Nephron progenitor cell (in vitro differentiated cells): Measurements from ENCODE around the gene RPF1.

ENCODE experiments used
- DNase-seq: peaks from one replicate; pipeline ENCODE4 v3.0.0; 2021
- H3K27ac Mint-ChIP-seq: 2 replicates; pipeline ENCODE4 v1.8.0; 2021; ENCODE audit warnings: mild to moderate bottlenecking, moderate library complexity, mixed read lengths
- H3K27me3 Mint-ChIP-seq: 2 replicates; pipeline ENCODE4 v1.8.0; 2021; ENCODE audit warnings: mild to moderate bottlenecking, low read depth, mixed read lengths; ENCODE audit not compliant: poor library complexity
- H3K36me3 Mint-ChIP-seq: 2 replicates; pipeline ENCODE4 v1.8.0; 2021; ENCODE audit warnings: low read depth, mixed read lengths
- H3K4me1 Mint-ChIP-seq: 2 replicates; pipeline ENCODE4 v1.8.0; 2021; ENCODE audit warnings: mixed read lengths
- H3K4me3 Mint-ChIP-seq: 2 replicates; pipeline ENCODE4 v1.8.0; 2021; ENCODE audit warnings: mild to moderate bottlenecking, moderate library complexity, mixed read lengths
- H3K9me3 Mint-ChIP-seq: 2 replicates; pipeline ENCODE4 v1.8.0; 2021; ENCODE audit warnings: mild to moderate bottlenecking, moderate library complexity, mixed read lengths
- CTCF ChIP-seq: fragments of 200-600 bp; sonication (generic); IDR thresholded peaks from 2 replicates; pipeline ENCODE4 v1.5.0; 2021; ENCODE audit warnings: antibody characterized with exemption

The RPF1 gene

DNA sequence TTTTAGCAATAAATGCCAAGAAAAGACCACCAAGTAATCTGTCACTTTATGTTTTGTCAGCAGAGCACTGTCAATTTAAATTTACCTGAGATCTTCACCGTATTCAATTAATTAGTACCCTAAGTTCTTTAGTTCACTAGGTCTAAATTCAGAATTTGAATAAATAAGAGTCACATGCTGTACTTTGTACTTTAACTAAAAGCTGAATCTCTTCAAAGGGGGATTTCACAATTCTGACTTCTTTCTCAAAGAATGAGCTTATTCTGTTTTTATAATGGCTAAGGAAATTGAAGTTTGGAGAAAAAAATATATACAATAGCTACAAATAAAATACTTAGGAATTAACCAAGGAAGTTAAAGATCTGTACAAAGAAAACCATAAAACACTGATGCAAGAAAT, 29.4 kb downstream of the RPF1 start:
- peaks cover 38% of the 10 kb centered on the region for H3K9me3 Mint-ChIP-seq
- H3K27ac Mint-ChIP-seq, result no peak overlapping the region
- peaks cover 32% of the 10 kb centered on the region for H3K36me3 Mint-ChIP-seq
- H3K4me3 Mint-ChIP-seq, result peak overlapping the region; percentile 61
- no peaks in the 10 kb centered on the region for H3K27me3 Mint-ChIP-seq
- H3K4me1 Mint-ChIP-seq, result peaks cover 21% of the 10 kb centered on the region
- TF ChIP-seq CTCF, result no peak
- no peak for DNase-seq

- Mint-ChIP-seq H3K4me1 (peaks cover 16% of the 10 kb centered on the region), H3K9me3 (peaks cover 38% of the 10 kb centered on the region), H3K27ac (no peak overlapping the region), H3K36me3 (peaks cover 31% of the 10 kb centered on the region), H3K27me3 (no peaks in the 10 kb centered on the region), H3K4me3 (no peak overlapping the region)
- TF ChIP-seq CTCF, result no peak
- DNase-seq, result no peak
These were observed 30.0 kb downstream of the RPF1 start for GRCh38 chr1:84509029-84509428.

DNA sequence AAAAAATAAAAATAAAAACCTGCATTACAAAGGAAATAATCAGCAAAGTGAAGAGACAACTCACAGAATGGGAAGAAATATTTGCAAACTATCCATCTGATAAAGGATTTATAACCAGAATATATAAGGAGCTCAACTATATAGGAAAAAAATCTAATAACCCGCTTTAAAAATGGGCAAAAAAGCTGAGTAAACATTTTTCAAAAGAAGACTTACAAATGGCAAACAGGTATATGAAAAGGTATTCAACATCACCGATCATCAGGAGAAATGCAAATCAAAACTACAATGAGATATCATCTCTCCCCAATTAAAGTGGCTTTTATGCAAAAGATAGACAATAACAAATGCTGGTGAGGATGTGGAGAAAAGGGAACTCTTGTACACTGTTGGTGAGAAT, 31.1 kb downstream of the RPF1 start:
- Mint-ChIP-seq H3K27ac (no peak overlapping the region), H3K4me3 (no peak overlapping the region), H3K9me3 (peaks cover 38% of the 10 kb centered on the region), H3K27me3 (no peaks in the 10 kb centered on the region), H3K36me3 (peaks cover 31% of the 10 kb centered on the region), H3K4me1 (peaks cover 9% of the 10 kb centered on the region)
- no peak for TF ChIP-seq CTCF
- no peak for DNase-seq

GRCh38 chr1:84510668-84511067, 31.6 kb downstream of the RPF1 start:
- Mint-ChIP-seq H3K9me3 (peaks cover 38% of the 10 kb centered on the region), H3K4me1 (peaks cover 9% of the 10 kb centered on the region), H3K27me3 (no peaks in the 10 kb centered on the region), H3K27ac (no peak overlapping the region), H3K36me3 (peaks cover 31% of the 10 kb centered on the region), H3K4me3 (no peak overlapping the region)
- DNase-seq, result no peak
- no peak for TF ChIP-seq CTCF

DNA sequence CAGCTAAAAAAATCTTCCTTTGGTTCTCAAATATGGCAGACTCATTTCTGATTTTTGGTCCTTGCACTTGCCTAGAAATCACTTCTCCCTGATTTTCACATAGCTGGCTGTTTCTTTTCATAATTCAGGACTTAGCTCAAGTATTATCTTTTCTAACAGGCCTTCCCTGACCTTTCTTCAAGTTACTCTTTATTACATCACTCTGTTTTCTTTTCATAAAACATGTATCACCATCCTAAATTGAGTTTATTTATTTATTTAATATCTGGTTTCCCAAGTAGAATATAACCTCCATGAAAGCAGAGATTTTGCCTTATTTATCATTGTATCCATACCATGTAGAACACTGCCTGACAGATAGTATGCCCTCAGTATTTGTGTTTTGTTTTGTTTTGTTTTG, 45.5 kb downstream of the RPF1 start:
- Mint-ChIP-seq H3K4me3 (no peak overlapping the region), H3K4me1 (no peaks in the 10 kb centered on the region), H3K9me3 (peaks cover 11% of the 10 kb centered on the region), H3K27me3 (no peaks in the 10 kb centered on the region), H3K36me3 (peaks cover 10% of the 10 kb centered on the region), H3K27ac (no peak overlapping the region)
- no peak for TF ChIP-seq CTCF
- no peak for DNase-seq

DNA sequence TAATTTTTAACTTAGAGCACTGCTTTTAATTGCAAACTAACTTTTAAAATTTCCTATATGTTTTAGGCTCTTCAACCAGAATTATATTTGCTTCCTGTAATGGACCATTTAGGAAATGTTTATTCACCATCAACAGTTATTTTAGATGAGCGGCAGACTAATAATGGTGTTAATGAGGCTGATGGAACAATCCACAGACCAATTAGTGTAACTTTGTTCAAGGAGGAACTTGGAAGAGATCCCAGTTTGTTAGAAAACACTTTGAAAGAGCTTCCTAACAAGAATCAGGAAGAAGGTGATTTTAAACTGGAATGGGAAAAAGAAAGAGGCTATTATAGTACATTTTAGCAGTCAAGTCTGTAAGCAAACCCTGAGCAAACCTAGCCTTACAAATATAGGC, 46.7 kb downstream of the RPF1 start:
- no peak for DNase-seq
- Mint-ChIP-seq H3K27ac (no peak overlapping the region), H3K4me3 (no peak overlapping the region), H3K9me3 (peaks cover 11% of the 10 kb centered on the region), H3K4me1 (no peaks in the 10 kb centered on the region), H3K36me3 (peaks cover 10% of the 10 kb centered on the region), H3K27me3 (no peaks in the 10 kb centered on the region)
- TF ChIP-seq CTCF, result no peak
